ENCODE results near the gene C1RL.

DNA sequence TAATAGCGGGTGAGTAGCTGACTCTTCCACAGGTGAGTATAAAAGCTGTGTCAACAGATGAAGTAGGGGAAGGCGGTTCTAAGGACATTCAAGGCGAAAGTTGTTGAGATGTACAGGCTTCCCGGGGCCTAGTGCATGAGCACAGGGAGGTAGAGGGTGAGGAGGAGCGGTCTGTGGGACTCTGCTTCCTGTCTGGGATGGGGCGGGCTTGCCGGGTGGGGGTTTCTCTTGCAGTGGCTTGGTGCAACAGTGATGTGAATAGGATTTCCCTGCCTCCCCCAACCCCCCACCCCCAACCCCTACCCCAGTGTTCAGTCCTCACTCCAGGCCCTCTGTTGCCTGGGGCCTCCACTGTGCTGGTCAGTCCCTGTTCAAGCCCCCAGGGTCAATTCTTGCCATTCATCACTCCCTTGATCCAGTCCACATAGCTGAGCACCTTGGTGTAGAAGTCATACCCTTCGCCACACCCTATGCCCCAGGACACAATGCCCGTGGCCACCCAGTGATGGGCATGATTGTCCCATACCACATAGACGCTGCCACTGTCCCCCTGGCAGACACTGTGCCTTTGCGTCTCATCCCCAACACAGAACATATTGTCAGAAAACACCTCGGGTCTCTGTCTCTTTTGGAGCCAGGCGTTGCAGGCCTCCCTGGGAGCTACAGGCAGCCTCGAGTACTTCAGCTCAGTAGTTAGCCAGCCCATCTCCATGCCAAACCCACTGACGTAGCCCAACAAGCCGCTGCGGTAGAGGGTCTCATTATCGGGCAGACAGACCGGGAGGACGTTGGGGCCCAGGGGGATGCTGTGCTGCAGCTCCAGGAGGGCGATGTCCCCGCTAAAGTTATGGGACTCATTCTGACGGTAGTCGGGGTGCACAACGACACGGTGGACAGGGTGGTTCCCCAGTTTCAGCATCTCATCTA lies 12.7 kb downstream of the C1RL start:
- TF ChIP-seq EZH2 (IDR thresholded peaks at IDR 0.05; ENCODE audit: borderline replicate concordance, low read depth, low read length, poor library complexity, severe bottlenecking) (no peak), CTCF (conservative IDR thresholded peaks at IDR 0.05; ENCODE audit: low read depth, low read length) (no peak)

Data from A673 (cell line).